SK-N-SH treated with all-trans-retinoic acid at 6 μM for 48 hours (cell line): ENCODE data around the gene PRR7.

ENCODE experiments used
- ATAC-seq: fragments of 200-7000 bp; cut with Tn5 transposase; 3 replicates; pipeline ENCODE4 v1.9.1; 2020; ENCODE audit warnings: mild to moderate bottlenecking, moderate library complexity
- ARNTL ChIP-seq: fragments of 450-650 bp; formaldehyde crosslinking; IDR thresholded peaks from 2 replicates; pipeline ENCODE4 v1.5.0; 2020; ENCODE audit warnings: low read depth, mild to moderate bottlenecking, moderate library complexity, borderline replicate concordance
- BACH2 ChIP-seq: fragments of 250-450 bp; sonication (Bioruptor Pico); IDR thresholded peaks from 2 replicates; pipeline ENCODE4 v1.9.0; 2021; ENCODE audit warnings: mild to moderate bottlenecking, borderline replicate concordance
- CSDC2 ChIP-seq: fragments of 250-450 bp; sonication (Bioruptor Pico); IDR thresholded peaks from 2 replicates; pipeline ENCODE4 v1.5.0; 2020; ENCODE audit warnings: mild to moderate bottlenecking, moderate library complexity
- ESRRG ChIP-seq: fragments of 250-450 bp; sonication (Bioruptor Pico); IDR thresholded peaks from 2 replicates; pipeline ENCODE4 v1.6.1; 2021; ENCODE audit warnings: mild to moderate bottlenecking
- GLIS3 ChIP-seq: fragments of 250-450 bp; sonication (Bioruptor Pico); IDR thresholded peaks from 2 replicates; pipeline ENCODE4 v1.5.0; 2020; ENCODE audit warnings: mild to moderate bottlenecking, moderate library complexity
- ISL1 ChIP-seq: fragments of 250-450 bp; sonication (Bioruptor Pico); IDR thresholded peaks from 2 replicates; pipeline ENCODE4 v2.1.2; 2022; ENCODE audit warnings: mild to moderate bottlenecking, moderate library complexity
- PPARA ChIP-seq: fragments of 250-450 bp; sonication (Bioruptor Pico); IDR thresholded peaks from 2 replicates; pipeline ENCODE4 v1.5.0; 2020; ENCODE audit warnings: mild to moderate bottlenecking, borderline replicate concordance
- RARB ChIP-seq: fragments of 250-450 bp; sonication (Bioruptor Pico); IDR thresholded peaks from 2 replicates; pipeline ENCODE4 v1.8.0; 2021; ENCODE audit warnings: mild to moderate bottlenecking, moderate library complexity
- SNAI2 ChIP-seq: fragments of 250-450 bp; sonication (Bioruptor Pico); IDR thresholded peaks from 2 replicates; pipeline ENCODE4 v1.5.0; 2020; ENCODE audit warnings: mild to moderate bottlenecking, moderate library complexity
- TOX ChIP-seq: fragments of 250-450 bp; sonication (Bioruptor Pico); IDR thresholded peaks from 2 replicates; pipeline ENCODE4 v1.8.0; 2021; ENCODE audit warnings: mild to moderate bottlenecking, moderate library complexity, borderline replicate concordance
- ZC3H10 ChIP-seq: fragments of 250-450 bp; sonication (Bioruptor Pico); IDR thresholded peaks from 2 replicates; pipeline ENCODE4 v1.5.1; 2021; ENCODE audit warnings: mild to moderate bottlenecking, moderate library complexity
- ZFP30 ChIP-seq: fragments of 450-650 bp; formaldehyde crosslinking; IDR thresholded peaks from 2 replicates; pipeline ENCODE4 v1.5.0; 2022; ENCODE audit warnings: mild to moderate bottlenecking, moderate library complexity
- ZNF565 ChIP-seq: fragments of 450-650 bp; formaldehyde crosslinking; conservative IDR thresholded peaks from 2 replicates; pipeline ENCODE4 v1.5.0; 2020; ENCODE audit warnings: low read depth, mild to moderate bottlenecking, moderate library complexity
- ZNF70 ChIP-seq: fragments of 450-650 bp; formaldehyde crosslinking; IDR thresholded peaks from 2 replicates; pipeline ENCODE4 v1.5.0; 2020; ENCODE audit warnings: mild to moderate bottlenecking, moderate library complexity
- ZNF8 ChIP-seq: fragments of 450-650 bp; formaldehyde crosslinking; IDR thresholded peaks from 2 replicates; pipeline ENCODE4 v1.5.0; 2020; ENCODE audit warnings: mild to moderate bottlenecking, moderate library complexity
- TF ChIP-seq, protein P1 (sequence below): fragments of 250-450 bp; sonication (Bioruptor Pico); IDR thresholded peaks from 2 replicates; pipeline ENCODE4 v1.5.0; 2020; ENCODE audit warnings: mild to moderate bottlenecking, moderate library complexity
- TF ChIP-seq, protein P2 (sequence below): fragments of 250-450 bp; sonication (Bioruptor Pico); IDR thresholded peaks from 2 replicates; pipeline ENCODE4 v1.5.1; 2020; ENCODE audit warnings: low read depth, mild to moderate bottlenecking, moderate library complexity
- TF ChIP-seq, protein P3 (sequence below): fragments of 250-450 bp; sonication (Bioruptor Pico); IDR thresholded peaks from 2 replicates; pipeline ENCODE4 v1.5.1; 2021; ENCODE audit warnings: mild to moderate bottlenecking, moderate library complexity
- TF ChIP-seq, protein P4 (sequence below): fragments of 250-450 bp; sonication (Bioruptor Pico); IDR thresholded peaks from 2 replicates; pipeline ENCODE4 v1.8.0; 2020; ENCODE audit warnings: mild to moderate bottlenecking, moderate library complexity, borderline replicate concordance

PRR7 gene

DNA sequence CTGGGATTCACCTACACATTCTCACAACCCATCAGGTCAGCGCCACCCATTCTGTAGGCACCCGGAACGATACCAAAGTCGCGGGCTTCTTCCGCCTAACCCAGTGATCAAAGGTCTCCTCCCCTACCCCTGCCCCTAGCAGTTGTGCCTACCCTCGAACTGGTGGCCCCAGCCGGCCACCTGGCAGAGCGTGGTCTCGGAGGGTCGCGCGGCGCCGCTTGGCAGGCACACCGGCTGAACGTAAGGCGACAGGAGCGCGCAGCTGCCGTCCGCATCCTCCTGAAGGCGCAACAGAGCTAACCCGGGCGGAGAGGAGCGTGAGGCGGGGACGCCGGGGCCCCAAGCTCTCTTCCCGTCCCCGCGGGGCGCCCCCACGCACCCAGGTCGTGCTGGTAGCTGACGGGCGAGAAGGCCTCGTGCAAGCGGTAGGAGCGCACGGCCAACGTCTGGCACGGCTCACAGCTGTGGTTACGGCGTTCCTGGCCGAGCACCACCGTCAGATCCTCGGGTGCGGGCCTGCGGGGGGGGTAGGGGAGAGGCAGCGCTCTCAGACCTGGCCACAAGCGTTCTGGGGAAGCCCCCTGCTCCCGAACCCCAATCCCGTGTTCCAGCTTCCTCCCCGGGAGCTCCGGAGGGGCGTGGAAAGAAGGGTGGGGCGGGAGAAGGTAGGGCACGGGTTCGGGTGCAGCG, 43.4 kb upstream of the PRR7 start:
- TF ChIP-seq SNAI2 (CRISPR knock-in tag) = no peak
- TF ChIP-seq, protein P1, sequence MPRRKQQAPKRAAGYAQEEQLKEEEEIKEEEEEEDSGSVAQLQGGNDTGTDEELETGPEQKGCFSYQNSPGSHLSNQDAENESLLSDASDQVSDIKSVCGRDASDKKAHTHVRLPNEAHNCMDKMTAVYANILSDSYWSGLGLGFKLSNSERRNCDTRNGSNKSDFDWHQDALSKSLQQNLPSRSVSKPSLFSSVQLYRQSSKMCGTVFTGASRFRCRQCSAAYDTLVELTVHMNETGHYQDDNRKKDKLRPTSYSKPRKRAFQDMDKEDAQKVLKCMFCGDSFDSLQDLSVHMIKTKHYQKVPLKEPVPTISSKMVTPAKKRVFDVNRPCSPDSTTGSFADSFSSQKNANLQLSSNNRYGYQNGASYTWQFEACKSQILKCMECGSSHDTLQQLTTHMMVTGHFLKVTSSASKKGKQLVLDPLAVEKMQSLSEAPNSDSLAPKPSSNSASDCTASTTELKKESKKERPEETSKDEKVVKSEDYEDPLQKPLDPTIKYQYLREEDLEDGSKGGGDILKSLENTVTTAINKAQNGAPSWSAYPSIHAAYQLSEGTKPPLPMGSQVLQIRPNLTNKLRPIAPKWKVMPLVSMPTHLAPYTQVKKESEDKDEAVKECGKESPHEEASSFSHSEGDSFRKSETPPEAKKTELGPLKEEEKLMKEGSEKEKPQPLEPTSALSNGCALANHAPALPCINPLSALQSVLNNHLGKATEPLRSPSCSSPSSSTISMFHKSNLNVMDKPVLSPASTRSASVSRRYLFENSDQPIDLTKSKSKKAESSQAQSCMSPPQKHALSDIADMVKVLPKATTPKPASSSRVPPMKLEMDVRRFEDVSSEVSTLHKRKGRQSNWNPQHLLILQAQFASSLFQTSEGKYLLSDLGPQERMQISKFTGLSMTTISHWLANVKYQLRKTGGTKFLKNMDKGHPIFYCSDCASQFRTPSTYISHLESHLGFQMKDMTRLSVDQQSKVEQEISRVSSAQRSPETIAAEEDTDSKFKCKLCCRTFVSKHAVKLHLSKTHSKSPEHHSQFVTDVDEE (CRISPR knock-in tag) = no peak
- TF ChIP-seq ARNTL = no peak
- ATAC-seq = peak; percentile 10

DNA sequence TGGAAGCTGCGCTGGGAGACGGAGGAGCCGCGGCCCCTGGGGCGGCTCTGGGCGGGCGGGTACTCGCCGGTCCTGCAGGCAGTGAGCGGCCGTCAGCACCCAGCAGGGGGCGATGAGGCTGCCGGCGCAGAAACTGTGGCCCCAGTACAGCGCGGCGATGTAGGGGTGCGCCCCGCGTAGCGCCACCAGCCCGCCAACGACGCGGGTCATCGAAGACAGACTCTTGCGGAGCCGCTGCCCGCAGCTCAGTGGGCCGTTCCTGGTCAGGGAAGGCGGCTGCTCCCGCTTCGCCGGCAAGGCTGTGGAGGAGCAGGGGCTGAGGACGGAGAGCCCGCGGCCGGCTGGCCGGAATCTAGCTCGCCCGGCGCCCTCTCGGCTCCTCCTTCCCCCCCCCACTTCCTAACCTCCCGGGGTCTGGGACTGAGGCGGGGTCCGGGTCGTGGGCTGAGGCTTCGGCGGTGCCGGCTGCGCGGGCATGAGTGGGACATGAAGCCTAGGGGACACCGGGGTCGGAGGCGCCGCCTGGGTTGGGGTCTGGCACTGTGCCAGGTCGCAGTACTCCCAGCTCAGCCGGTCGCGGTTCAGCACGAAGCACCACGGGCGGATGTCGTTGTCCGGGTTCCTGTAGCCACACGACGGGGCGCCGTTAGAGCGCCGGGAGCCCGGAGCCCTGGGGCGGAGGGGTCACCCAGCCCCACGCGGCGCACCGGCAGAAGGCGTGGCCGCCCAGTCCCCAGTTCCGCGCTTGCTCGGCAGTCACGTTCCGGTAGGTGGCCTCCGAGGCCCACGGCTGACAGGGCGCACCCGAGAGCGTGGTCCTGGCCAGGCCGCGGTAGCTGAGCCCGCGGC, 42.6 kb upstream of the PRR7 start:
- ATAC-seq = peak; percentile 93
- no peak for TF ChIP-seq ZNF8
- TF ChIP-seq, all 23 proteins: peak for 0

DNA sequence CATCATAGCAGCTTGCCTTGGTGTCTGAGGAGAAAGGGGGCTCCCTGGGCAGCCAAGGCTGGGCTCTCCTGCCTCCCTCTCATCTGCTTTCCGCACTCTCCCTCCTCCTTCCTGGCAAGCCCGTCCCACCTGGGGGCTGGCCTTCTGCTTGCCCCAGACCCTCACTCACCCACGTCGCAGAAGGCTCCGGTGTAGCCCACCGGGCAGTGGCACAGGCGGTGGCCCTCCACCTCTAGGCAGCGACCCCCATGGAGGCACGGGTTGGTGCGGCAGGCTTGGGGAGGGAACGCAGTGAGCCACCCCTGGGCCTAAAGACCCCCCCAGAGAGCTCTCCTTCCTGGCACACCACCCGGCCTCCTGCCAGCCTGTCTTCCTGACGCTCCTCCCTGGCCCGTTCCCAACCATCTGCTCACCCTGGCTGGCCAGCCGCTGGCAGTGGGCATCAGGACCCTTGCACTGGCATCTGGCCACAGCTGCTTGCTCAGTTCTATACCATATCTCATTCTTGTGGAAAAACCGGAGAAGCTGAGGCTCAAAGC, 41.9 kb upstream of the PRR7 start:
- TF ChIP-seq RARB (CRISPR knock-in tag) = no peak
- TF ChIP-seq ZNF8 = no peak
- TF ChIP-seq ZNF565 (CRISPR knock-in tag) = no peak
- no peak for TF ChIP-seq ESRRG (CRISPR knock-in tag)
- TF ChIP-seq, protein P2, sequence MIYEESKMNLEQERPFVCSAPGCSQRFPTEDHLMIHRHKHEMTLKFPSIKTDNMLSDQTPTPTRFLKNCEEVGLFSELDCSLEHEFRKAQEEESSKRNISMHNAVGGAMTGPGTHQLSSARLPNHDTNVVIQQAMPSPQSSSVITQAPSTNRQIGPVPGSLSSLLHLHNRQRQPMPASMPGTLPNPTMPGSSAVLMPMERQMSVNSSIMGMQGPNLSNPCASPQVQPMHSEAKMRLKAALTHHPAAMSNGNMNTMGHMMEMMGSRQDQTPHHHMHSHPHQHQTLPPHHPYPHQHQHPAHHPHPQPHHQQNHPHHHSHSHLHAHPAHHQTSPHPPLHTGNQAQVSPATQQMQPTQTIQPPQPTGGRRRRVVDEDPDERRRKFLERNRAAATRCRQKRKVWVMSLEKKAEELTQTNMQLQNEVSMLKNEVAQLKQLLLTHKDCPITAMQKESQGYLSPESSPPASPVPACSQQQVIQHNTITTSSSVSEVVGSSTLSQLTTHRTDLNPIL (CRISPR knock-in tag) = no peak
- no peak for TF ChIP-seq ISL1 (CRISPR knock-in tag)
- TF ChIP-seq, protein P1 (CRISPR knock-in tag) = no peak
- ATAC-seq = no peak

DNA sequence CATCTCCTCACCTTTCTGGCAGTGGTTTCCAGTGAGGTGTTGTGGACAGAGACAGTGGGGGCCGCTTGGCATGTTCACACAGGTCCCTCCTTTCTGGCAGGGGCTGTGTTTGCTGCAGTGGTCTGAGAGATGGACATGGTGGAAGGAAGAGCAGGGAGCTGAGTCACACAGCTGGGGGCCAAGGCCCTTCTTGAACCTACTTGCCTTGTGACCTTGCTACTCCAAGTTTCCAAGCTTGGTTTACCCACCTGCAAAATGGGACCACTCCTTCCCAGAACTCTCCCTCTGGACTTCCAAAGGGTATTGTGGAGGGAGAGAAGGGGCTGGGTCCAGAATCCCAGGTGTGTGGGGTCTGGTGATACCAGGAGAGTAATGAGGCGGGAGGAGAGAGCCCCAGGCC, 41.3 kb upstream of the PRR7 start:
- TF ChIP-seq RARB (CRISPR knock-in tag) (no peak), TOX (CRISPR knock-in tag) (no peak), ISL1 (CRISPR knock-in tag) (no peak), ZNF8 (no peak), ZFP30 (CRISPR knock-in tag) (no peak), ZNF565 (CRISPR knock-in tag) (no peak), PPARA (no peak), ZC3H10 (no peak), GLIS3 (CRISPR knock-in tag) (no peak), ESRRG (CRISPR knock-in tag) (no peak), SNAI2 (CRISPR knock-in tag) (no peak), ZNF70 (CRISPR knock-in tag) (no peak), CSDC2 (no peak), BACH2 (CRISPR knock-in tag) (no peak)
- TF ChIP-seq, protein P2 (CRISPR knock-in tag) = no peak
- TF ChIP-seq, protein P3, sequence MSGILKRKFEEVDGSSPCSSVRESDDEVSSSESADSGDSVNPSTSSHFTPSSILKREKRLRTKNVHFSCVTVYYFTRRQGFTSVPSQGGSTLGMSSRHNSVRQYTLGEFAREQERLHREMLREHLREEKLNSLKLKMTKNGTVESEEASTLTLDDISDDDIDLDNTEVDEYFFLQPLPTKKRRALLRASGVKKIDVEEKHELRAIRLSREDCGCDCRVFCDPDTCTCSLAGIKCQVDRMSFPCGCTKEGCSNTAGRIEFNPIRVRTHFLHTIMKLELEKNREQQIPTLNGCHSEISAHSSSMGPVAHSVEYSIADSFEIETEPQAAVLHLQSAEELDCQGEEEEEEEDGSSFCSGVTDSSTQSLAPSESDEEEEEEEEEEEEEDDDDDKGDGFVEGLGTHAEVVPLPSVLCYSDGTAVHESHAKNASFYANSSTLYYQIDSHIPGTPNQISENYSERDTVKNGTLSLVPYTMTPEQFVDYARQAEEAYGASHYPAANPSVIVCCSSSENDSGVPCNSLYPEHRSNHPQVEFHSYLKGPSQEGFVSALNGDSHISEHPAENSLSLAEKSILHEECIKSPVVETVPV (CRISPR knock-in tag) = no peak
- TF ChIP-seq, protein P4, sequence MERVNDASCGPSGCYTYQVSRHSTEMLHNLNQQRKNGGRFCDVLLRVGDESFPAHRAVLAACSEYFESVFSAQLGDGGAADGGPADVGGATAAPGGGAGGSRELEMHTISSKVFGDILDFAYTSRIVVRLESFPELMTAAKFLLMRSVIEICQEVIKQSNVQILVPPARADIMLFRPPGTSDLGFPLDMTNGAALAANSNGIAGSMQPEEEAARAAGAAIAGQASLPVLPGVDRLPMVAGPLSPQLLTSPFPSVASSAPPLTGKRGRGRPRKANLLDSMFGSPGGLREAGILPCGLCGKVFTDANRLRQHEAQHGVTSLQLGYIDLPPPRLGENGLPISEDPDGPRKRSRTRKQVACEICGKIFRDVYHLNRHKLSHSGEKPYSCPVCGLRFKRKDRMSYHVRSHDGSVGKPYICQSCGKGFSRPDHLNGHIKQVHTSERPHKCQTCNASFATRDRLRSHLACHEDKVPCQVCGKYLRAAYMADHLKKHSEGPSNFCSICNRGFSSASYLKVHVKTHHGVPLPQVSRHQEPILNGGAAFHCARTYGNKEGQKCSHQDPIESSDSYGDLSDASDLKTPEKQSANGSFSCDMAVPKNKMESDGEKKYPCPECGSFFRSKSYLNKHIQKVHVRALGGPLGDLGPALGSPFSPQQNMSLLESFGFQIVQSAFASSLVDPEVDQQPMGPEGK = no peak
- TF ChIP-seq, all 23 proteins: peak for 0
- no peak for ATAC-seq
